ENCODE data around the gene TMEM50B. TPM values are rescaled to one million over a fixed set of nuclear protein-coding genes. Genes with fewer than 3 reads are reported as not detected.

Gene TMEM50B
- total RNA-seq, 4 donors from 2014 or later, result 51.5 to 94.7 (median 81.8) TPM

DNA sequence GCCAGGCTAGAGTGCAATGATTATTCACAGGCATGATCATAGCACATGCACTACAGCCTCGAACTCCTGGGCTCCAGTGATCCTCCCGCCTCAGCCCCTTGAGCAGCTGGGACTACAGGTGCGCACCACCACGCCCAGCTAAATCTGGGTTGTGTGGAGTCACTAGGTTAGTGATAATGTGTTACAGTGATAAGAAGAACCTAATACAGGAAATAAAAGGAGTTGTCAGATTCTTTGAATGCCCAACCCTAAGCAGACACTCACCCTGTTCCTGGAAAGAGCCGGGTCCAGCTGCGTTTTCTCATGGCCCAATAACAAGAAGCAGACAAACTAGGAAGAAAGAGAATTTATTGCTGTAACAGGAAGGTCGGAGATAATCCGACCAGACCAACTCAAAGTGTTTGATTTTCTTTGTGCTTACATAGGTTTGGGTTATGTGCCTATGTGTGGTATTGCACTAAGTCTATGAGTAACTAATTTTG lies 67.8 kb downstream of the TMEM50B start:
- TF ChIP-seq, protein P1, sequence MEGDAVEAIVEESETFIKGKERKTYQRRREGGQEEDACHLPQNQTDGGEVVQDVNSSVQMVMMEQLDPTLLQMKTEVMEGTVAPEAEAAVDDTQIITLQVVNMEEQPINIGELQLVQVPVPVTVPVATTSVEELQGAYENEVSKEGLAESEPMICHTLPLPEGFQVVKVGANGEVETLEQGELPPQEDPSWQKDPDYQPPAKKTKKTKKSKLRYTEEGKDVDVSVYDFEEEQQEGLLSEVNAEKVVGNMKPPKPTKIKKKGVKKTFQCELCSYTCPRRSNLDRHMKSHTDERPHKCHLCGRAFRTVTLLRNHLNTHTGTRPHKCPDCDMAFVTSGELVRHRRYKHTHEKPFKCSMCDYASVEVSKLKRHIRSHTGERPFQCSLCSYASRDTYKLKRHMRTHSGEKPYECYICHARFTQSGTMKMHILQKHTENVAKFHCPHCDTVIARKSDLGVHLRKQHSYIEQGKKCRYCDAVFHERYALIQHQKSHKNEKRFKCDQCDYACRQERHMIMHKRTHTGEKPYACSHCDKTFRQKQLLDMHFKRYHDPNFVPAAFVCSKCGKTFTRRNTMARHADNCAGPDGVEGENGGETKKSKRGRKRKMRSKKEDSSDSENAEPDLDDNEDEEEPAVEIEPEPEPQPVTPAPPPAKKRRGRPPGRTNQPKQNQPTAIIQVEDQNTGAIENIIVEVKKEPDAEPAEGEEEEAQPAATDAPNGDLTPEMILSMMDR (IDR thresholded peaks at IDR 0.05; ENCODE audit: low read depth), result no peak

DNA sequence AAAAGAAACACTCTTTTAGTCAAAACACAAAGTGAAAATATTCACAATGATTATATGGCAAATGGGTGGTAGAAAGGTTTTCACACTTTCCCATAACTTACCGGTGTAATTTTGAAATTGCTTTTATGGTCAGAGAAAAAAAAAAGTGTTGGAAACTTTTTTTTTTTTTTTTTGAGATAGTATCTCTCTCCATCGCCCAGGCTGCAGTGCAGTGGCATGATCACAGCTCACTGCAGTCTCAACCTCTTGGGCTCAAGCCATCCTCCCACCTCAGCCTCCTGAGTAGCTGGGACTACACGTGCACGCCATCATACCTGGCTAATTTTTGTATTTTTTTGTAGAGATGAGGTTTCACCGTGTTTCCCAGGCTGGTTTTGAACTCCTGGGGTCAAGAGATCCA lies 73.3 kb downstream of the TMEM50B start:
- TF ChIP-seq, protein P1 (IDR thresholded peaks at IDR 0.05; ENCODE audit: low read depth), result no peak

DNA sequence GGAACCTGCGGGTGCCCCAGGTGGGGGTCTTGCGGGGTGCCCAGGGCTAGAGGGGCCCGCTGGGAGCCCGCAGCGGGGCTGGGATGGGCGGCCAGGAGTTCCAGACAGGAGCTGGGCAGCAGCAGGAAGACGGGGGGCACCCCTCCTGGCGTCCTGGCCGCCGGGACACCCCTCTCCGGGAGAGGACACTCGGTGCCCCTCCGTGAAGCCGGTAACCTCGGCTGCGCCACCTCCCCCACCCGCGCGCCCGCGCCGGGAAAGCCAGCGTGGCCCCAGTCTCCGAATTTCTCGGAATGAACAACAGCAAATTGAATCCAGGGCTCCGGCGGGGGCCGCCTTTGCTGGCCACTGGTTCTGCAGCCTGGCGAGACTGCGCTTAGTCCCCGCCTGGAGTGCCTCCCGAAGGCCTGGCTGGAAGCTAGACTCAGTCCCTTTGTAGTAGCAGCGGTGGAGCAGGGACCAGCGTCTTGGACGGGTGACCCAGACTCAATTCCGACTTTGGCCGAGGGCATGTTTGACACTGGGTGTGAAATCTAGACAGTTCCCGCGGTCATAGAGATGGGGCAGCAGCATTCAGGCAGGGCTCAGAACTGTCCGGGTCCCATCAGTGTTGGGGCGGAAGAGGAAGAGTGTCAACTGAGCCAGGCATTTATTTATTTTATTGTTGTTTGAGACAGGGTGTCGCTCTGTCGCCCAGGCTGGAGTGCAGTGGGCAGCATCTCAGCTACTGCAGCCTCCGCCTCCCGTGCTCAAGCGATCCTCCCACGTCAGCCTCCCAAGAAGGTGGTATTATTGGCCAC lies 75.8 kb downstream of the TMEM50B start:
- TF ChIP-seq, protein P1 (IDR thresholded peaks at IDR 0.05; ENCODE audit: low read depth), result no peak

DNA sequence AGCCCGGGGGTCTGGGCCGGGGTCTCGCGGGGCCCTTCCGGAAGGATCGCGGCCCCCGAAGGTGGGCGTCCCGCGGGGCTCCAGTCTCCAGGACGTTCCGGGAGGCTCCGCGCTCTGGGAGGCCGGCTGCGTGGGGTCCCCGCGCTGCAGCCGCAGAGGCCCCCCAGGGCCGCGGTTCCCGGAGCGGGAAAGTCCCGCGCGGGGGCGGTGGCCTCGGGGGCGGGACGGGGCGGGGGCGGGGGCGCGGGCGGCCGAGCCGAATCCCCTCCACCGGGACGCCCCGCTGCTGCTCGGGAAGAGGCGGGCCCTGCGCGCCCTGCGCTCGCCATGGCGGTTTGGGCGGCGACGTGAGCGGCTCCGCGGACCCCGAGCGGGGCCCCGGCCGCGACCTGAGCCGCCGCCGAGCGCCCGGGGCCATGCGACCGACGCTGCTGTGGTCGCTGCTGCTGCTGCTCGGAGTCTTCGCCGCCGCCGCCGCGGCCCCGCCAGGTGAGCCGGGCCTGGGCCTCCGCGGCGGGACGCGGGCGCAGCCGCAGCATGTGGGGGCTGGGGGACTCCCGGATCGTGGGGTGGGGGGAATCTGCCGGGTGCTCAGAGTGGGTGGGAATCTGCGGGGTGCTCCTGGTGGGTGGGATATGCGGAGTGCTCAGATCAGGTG lies 76.5 kb downstream of the TMEM50B start, which contains the start of gene IFNGR2:
Gene IFNGR2 (plus strand): TSS at position 286 of the 658 bp plus-strand sequence. CDS start 131 bp downstream, at position 417.
- TF ChIP-seq, protein P1 (IDR thresholded peaks at IDR 0.05; ENCODE audit: low read depth), result no peak

DNA sequence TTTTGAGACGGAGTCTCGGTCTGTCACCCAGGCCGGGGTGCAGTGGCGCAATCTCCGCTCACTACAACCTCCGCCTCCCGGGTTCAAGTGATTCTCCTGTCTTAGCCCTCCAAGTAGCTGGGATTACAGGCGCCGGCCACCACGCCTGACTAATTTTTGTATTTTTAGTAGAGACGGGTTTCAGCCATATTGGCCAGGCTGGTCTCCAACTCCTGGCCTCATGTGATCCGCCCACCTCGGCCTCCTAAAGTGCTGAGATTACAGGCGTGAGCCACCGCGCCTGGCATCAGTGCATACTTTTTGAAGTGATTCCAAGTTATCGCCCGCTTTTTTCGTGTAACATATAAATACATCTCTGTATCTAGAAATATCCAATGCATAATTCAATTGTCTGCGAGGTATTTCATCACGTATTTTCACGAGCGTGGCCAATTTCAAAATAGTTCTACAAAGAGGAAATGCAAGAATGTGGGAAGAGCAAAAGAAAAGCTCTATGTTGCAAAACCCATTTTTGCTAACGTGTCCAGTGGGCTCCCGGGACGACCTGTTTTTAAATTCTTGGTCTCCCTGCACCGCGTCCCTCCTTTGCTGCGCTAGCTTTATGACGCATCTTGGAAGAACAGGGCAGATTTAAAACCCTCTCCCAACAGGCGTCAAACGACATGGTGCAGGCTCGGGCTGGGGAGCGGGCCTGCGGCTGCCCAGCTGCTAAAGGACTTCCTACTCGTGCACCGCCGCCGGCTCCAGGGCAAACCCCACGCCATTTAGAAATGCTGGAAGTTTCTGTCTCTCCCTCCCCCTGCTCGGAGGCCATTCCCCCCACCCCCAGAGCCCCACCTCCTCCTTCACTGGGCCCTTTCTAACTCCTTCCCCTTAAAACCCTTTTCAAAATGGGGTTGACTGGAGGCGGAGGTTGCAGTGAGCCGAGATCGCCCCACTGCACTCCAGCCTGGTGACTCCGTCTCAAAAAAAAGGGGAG lies 77.5 kb downstream of the TMEM50B start:
- TF ChIP-seq, protein P1 (IDR thresholded peaks at IDR 0.05; ENCODE audit: low read depth), result no peak

DNA sequence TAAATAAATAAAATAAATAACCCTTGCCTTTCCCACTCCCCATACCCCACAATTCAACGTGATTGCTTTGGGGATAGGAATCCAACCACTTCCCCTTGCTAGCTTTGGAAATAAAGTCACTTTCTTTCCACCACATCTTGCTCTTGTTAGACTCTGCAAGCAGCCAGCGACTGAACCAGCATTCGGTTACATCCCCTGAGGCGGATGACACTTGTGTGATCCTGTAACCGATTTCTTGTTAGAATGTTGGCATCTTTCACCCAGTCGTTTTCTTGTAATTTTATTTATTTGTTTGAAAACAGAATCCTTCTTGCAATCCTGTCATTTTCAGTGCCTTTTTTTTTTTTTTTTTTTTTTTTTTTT lies 78.2 kb downstream of the TMEM50B start:
- TF ChIP-seq, protein P1 (IDR thresholded peaks at IDR 0.05; ENCODE audit: low read depth), result no peak

Other genes with a start within 250 kb of the TMEM50B start
- gene IL10RB, start 213.6 kb downstream of the TMEM50B start, total RNA-seq, result 10 to 100 TPM; 19.8 to 83.8 (median 35.1) TPM
- gene IFNAR1, start 155.0 kb downstream of the TMEM50B start, total RNA-seq, result 10 to 100 TPM; 32.4 to 75.7 (median 45.4) TPM
- 100 to 1,000 TPM in 2 of 4 donors, 10 to 100 TPM in 2; 64.2 to 208 (median 106) TPM for gene IFNGR2, start 76.6 kb downstream of the TMEM50B start, total RNA-seq
- gene DNAJC28, start 11.7 kb upstream of the TMEM50B start, total RNA-seq, result 1 to 10 TPM; 1.3 to 2.7 (median 1.6) TPM
- 100 to 1,000 TPM in 3 of 4 donors, 10 to 100 TPM in 1; 92.9 to 192 (median 128) TPM for gene GART, start 62.1 kb upstream of the TMEM50B start, total RNA-seq
- 100 to 1,000 TPM; 223 to 312 (median 267) TPM for gene SON, start 63.1 kb upstream of the TMEM50B start, total RNA-seq
- gene DONSON, start 108.7 kb upstream of the TMEM50B start, total RNA-seq, result 10 to 100 TPM in 3 of 4 donors, 1 to 10 TPM in 1; 7.3 to 23.8 (median 11.1) TPM
- gene CRYZL1, start 161.8 kb upstream of the TMEM50B start, total RNA-seq, result 10 to 100 TPM; 45.9 to 85.6 (median 69.2) TPM
- 100 to 1,000 TPM; 110 to 241 (median 116) TPM for gene ITSN1, start 162.5 kb upstream of the TMEM50B start, total RNA-seq